Right lobe of liver (tissue), 4 donors: ENCODE measurements around the gene RHBDD1.

ENCODE experiments used
- POLR2A ChIP-seq: fragments of 450-650 bp; IDR thresholded peaks from one replicate; pipeline ENCODE4 v1.6.1; 2017; ENCODE audit warnings: antibody characterized with exemption, mild to moderate bottlenecking
- TF ChIP-seq, protein P1 (sequence below), 4 donors: fragments of 200-600 bp in 3 of 4; fragments of 450-650 bp in 1 of 4; IDR thresholded peaks; one replicate each; pipeline versions ENCODE4 v1.5.1 to v1.8.0; 2016 to 2022; ENCODE audit warnings: antibody characterized with exemption in 4 of 4, mild to moderate bottlenecking in 2 of 4
- donor health status: DM: no; HTN: no; CAD: no.
- donor health status: DM: no; HTN: no; CAD: no.
- donor health status: DM: no; HTN: yes; CAD: no.

DNA sequence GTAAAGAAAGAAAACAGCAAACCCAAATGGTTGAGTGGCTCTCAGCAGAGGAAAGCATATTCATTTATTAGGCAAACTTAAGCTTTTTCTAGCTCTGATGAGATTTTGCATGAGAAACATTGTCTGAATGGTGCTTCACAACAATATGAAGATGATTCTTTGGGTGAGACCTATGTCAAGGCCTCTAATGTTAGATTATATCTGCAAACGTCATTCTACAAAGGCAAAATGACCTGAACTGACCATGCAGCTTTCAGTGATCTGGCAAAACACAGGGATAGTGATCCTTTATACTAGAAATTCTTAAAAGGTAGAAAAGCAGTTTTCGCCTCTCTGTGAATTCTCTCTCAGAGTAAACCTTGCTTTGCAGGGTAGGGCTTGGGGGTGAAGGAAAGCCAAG lies 11.7 kb downstream of the RHBDD1 start:
- TF ChIP-seq, protein P1, sequence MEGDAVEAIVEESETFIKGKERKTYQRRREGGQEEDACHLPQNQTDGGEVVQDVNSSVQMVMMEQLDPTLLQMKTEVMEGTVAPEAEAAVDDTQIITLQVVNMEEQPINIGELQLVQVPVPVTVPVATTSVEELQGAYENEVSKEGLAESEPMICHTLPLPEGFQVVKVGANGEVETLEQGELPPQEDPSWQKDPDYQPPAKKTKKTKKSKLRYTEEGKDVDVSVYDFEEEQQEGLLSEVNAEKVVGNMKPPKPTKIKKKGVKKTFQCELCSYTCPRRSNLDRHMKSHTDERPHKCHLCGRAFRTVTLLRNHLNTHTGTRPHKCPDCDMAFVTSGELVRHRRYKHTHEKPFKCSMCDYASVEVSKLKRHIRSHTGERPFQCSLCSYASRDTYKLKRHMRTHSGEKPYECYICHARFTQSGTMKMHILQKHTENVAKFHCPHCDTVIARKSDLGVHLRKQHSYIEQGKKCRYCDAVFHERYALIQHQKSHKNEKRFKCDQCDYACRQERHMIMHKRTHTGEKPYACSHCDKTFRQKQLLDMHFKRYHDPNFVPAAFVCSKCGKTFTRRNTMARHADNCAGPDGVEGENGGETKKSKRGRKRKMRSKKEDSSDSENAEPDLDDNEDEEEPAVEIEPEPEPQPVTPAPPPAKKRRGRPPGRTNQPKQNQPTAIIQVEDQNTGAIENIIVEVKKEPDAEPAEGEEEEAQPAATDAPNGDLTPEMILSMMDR (IDR thresholded peaks at IDR 0.05) = no peak
- no peak for TF ChIP-seq POLR2A
